Psoas muscle (tissue), 8 donors: ENCODE data around the gene CEP162. TPM values are rescaled to one million over a fixed set of nuclear protein-coding genes. Genes with fewer than 3 reads are reported as not detected.

Source experiments
- ATAC-seq, 4 donors: fragments of 200-7000 bp; cut with Tn5 transposase; one replicate each; pipeline ENCODE4 v1.9.1; 2020; ENCODE audit warnings: moderate library complexity in 3 of 4, mild to moderate bottlenecking in 2 of 4
- DNase-seq, 2 donors: peaks; one replicate each; pipeline ENCODE4 v3.0.0-alpha.2; 2020
- H3K27ac ChIP-seq: fragments of 200-600 bp; one replicate; pipeline ENCODE4 v1.8.0; 2022
- H3K27me3 ChIP-seq, 3 donors: fragments of 200-600 bp in 1 of 3; one replicate each; pipeline versions ENCODE4 v1.6.1 to v1.8.0; 2013 to 2022; ENCODE audit warnings: low read length in 2 of 3, mild to moderate bottlenecking in 2 of 3, moderate library complexity in 1 of 3; ENCODE audit not compliant: insufficient read depth in 3 of 3
- H3K36me3 ChIP-seq, 2 donors: fragments of 200-600 bp in 1 of 2; one replicate each; pipeline versions ENCODE4 v1.6.1 to v1.8.0; 2013 to 2022; ENCODE audit warnings: low read depth in 1 of 2, mild to moderate bottlenecking in 1 of 2, moderate library complexity in 1 of 2; ENCODE audit not compliant: insufficient read depth in 1 of 2
- H3K4me1 ChIP-seq: fragments of 200-600 bp; one replicate; pipeline ENCODE4 v1.8.0; 2022
- H3K4me3 ChIP-seq: fragments of 200-600 bp; one replicate; pipeline ENCODE4 v1.8.0; 2022; ENCODE audit warnings: mild to moderate bottlenecking
- H3K9me3 ChIP-seq: fragments of 200-600 bp; one replicate; pipeline ENCODE4 v1.8.0; 2022
- CTCF ChIP-seq: fragments of 200-600 bp; IDR thresholded peaks from one replicate; pipeline ENCODE4 v1.8.0; 2022; ENCODE audit warnings: antibody characterized with exemption
- WGBS, 3 donors: extraction: QIAGEN DNeasy Blood & Tissue Kit; methylation state at CpG; one replicate each; pipeline versions ENCODE4 v1.1.6 to v1.1.7; 2013; 5-methylcytosine and 5-hydroxymethylcytosine counted together
- intact Hi-C, 2 donors: fragments of 100-400 bp; cut with DNase I; formaldehyde crosslinking; loops; one replicate each; pipeline versions ENCODE4 v1.11.0 to v1.14.2; 2022
- polyA plus RNA-seq, 3 donors: library from polyadenylated mRNA; stranded (reverse); fragments of 200-250 nt; gene quantifications; one replicate each; pipeline ENCODE4 v1.2.3, GENCODE V29; 2013
- total RNA-seq, 4 donors: library from RNA; stranded (reverse); fragmentation: NEBNext Ultra II Directional in 2 of 4; extraction: Animal tissue kit (Norgen Biotek cat#: 25700) in 2 of 4; gene quantifications; one replicate each; pipeline versions ENCODE4 v1.2.1 to v1.2.4, GENCODE V29; 2021 to 2023
- donor health status: healthy with polysubstance abuse.
- donor health status: DM: no; HTN: no; CAD: no; lungs with moderate emphysema.
- donor health status: Bipolar disorder and iron deficiency.
- donor health status: healthy.
- donor health status: DM: yes; HTN: yes; CAD: no.
- donor health status: DM: no; HTN: no; CAD: no.
- donor health status: DM: no; HTN: no; CAD: no.
- donor health status: DM: yes; HTN: yes; CAD: no.

The CEP162 gene
- total and polyA plus RNA-seq, 7 donors = 1.5 to 4.0 (median 2.4) TPM

- Histone ChIP-seq H3K27ac (no peak overlapping the region), H3K27me3 (no peaks in the 10 kb centered on the region), H3K4me3 (no peak overlapping the region), H3K4me1 (no peaks in the 10 kb centered on the region), H3K9me3 (no peaks in the 10 kb centered on the region), H3K36me3 (peaks cover 2 to 24% of the 10 kb centered on the region in 2 donors)
- ATAC-seq (no peak), DNase-seq (no peak)
- intact Hi-C loops = no loop called here
- TF ChIP-seq CTCF = no peak
- WGBS, 3 donors = 79 to 82% (median 81%) methylated on average over 1 of the region's 1 CpG
Observed at GRCh38 chr6:84182001-84182400, 45.4 kb downstream of the CEP162 start.

- H3K36me3 ChIP-seq = peaks cover 0 to 19% of the 10 kb centered on the region in 2 donors
- no peaks in the 10 kb centered on the region for H3K4me1 ChIP-seq
- intact Hi-C loops = no loop called here
- no peaks in the 10 kb centered on the region for H3K9me3 ChIP-seq
- no peak for DNase-seq
- H3K27me3 ChIP-seq = no peaks in the 10 kb centered on the region
- H3K27ac ChIP-seq = no peak overlapping the region
- TF ChIP-seq CTCF = no peak
- WGBS, 3 donors = 78 to 88% (median 80%) methylated on average over 4 of the region's 4 CpGs
- no peak for ATAC-seq
- no peak overlapping the region for H3K4me3 ChIP-seq
Observed at GRCh38 chr6:84177241-84177640, 50.2 kb downstream of the CEP162 start.

GRCh38 chr6:84172574-84172973 lies 54.9 kb downstream of the CEP162 start:
- no peaks in the 10 kb centered on the region for H3K27me3 ChIP-seq
- DNase-seq (no peak), ATAC-seq (no peak)
- H3K9me3 ChIP-seq = no peaks in the 10 kb centered on the region
- H3K27ac ChIP-seq = no peak overlapping the region
- TF ChIP-seq CTCF = no peak
- peaks cover 0 to 35% of the 10 kb centered on the region in 2 donors for H3K36me3 ChIP-seq
- no peak overlapping the region for H3K4me3 ChIP-seq
- intact Hi-C loops = no loop called here
- H3K4me1 ChIP-seq = no peaks in the 10 kb centered on the region
- WGBS, 3 donors = 90 to 95% (median 92%) methylated on average over 1 of the region's 1 CpG

GRCh38 chr6:84172080-84172479 lies 55.4 kb downstream of the CEP162 start:
- TF ChIP-seq CTCF = no peak
- no peak overlapping the region for H3K27ac ChIP-seq
- 67 to 93% (median 90%) methylated on average over 2 of the region's 2 CpGs for WGBS, 3 donors
- H3K4me3 ChIP-seq = no peak overlapping the region
- no peak for DNase-seq
- H3K4me1 ChIP-seq = no peaks in the 10 kb centered on the region
- no peaks in the 10 kb centered on the region for H3K9me3 ChIP-seq
- ATAC-seq = no peak
- no peaks in the 10 kb centered on the region for H3K27me3 ChIP-seq
- intact Hi-C loops = no loop called here
- peaks cover 0 to 35% of the 10 kb centered on the region in 2 donors for H3K36me3 ChIP-seq

GRCh38 chr6:84167457-84167856 lies 60.0 kb downstream of the CEP162 start:
- WGBS, 3 donors = 97 to 100% (median 99%) methylated on average over 1 of the region's 1 CpG
- Histone ChIP-seq H3K4me1 (no peaks in the 10 kb centered on the region), H3K9me3 (no peaks in the 10 kb centered on the region), H3K36me3 (peaks cover 0 to 23% of the 10 kb centered on the region in 2 donors), H3K27ac (no peak overlapping the region), H3K4me3 (no peak overlapping the region), H3K27me3 (no peaks in the 10 kb centered on the region)
- intact Hi-C loops = no loop called here
- DNase-seq (no peak), ATAC-seq (no peak)
- TF ChIP-seq CTCF = no peak
